ENCODE measurements around the gene SMYD2. TPM values are rescaled to one million over a fixed set of nuclear protein-coding genes. Genes with fewer than 3 reads are reported as not detected.

The SMYD2 gene
- total RNA-seq, 1 experiment from 2014 or later = 33.1 TPM

GRCh38 chr1:214370615-214371014 lies 89.7 kb downstream of the SMYD2 start:
- Histone ChIP-seq H3K4me3 (ENCODE audit: low read length) (0 out of 2 replicates have a peak overlapping the region, but pooled peaks have one; percentile 14), H3K9ac (ENCODE audit: low read length) (no peak overlapping the region), H3K27ac (ENCODE audit: low read length) (no peak overlapping the region)

DNA sequence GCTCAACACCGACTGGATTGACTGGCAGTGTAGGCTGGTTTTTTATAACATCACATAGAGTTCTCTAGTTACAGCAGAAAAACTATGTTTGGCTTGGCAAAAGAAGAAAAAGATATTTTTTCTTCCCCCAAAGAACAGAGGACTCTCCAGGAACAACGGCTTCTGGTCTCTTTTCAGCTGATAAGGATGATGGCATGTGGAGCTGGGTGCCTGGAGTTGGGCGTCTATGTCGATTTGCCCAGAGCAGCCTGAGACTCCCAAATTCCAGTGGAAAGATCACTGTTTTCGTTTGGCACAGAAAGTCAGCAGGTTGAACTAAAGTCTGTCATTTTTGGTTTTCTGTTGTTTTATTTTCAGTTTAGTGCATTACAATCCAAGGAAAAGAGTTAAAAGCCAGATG lies 91.1 kb downstream of the SMYD2 start:
- Histone ChIP-seq H3K4me3 (ENCODE audit: low read length) (no peak overlapping the region), H3K9me2 (replicated peaks; ENCODE audit: insufficient read depth, low read length) (no peaks in the 10 kb centered on the region), H2AFZ (ENCODE audit: low read length) (no peak overlapping the region), H4K20me1 (ENCODE audit: insufficient read depth, low read depth, low read length) (no peaks in the 10 kb centered on the region), H3K4me1 (ENCODE audit: low read length) (peaks cover 18% of the 10 kb centered on the region), H3K9me3 (ENCODE audit: low read length) (peaks cover 4% of the 10 kb centered on the region), H3K79me2 (ENCODE audit: low read length) (no peaks in the 10 kb centered on the region), H3K36me3 (ENCODE audit: insufficient read depth, low read length) (no peaks in the 10 kb centered on the region), H3K27ac (ENCODE audit: low read length) (no peak overlapping the region), H3K27me3 (ENCODE audit: low read length) (no peaks in the 10 kb centered on the region), H3K4me2 (ENCODE audit: low read depth, low read length, poor library complexity, severe bottlenecking) (no peak overlapping the region), H3K9ac (ENCODE audit: low read length) (no peak overlapping the region)
- DNase-seq = no peak

More at GRCh38 chr1:214370615-214371014, 89.7 kb downstream of the SMYD2 start:
- H2AFZ ChIP-seq (ENCODE audit: low read length) = no peak overlapping the region
- no peak overlapping the region for H3K4me2 ChIP-seq (ENCODE audit: low read depth, low read length, poor library complexity, severe bottlenecking)
- no peaks in the 10 kb centered on the region for H3K79me2 ChIP-seq (ENCODE audit: low read length)
- H3K9me3 ChIP-seq (ENCODE audit: low read length) = peaks cover 4% of the 10 kb centered on the region
- no peaks in the 10 kb centered on the region for H3K27me3 ChIP-seq (ENCODE audit: low read length)
- no peaks in the 10 kb centered on the region for H4K20me1 ChIP-seq (ENCODE audit: insufficient read depth, low read depth, low read length)
- peak; percentile 66 for DNase-seq
- no peaks in the 10 kb centered on the region for H3K9me2 ChIP-seq (replicated peaks; ENCODE audit: insufficient read depth, low read length)
- H3K36me3 ChIP-seq (ENCODE audit: insufficient read depth, low read length) = no peaks in the 10 kb centered on the region
- peaks cover 20% of the 10 kb centered on the region for H3K4me1 ChIP-seq (ENCODE audit: low read length)

- Histone ChIP-seq H3K4me2 (ENCODE audit: low read depth, low read length, poor library complexity, severe bottlenecking) (no peak overlapping the region), H3K9ac (ENCODE audit: low read length) (no peak overlapping the region), H3K4me1 (ENCODE audit: low read length) (peaks cover 5% of the 10 kb centered on the region), H4K20me1 (ENCODE audit: insufficient read depth, low read depth, low read length) (no peaks in the 10 kb centered on the region), H3K9me3 (ENCODE audit: low read length) (no peaks in the 10 kb centered on the region), H2AFZ (ENCODE audit: low read length) (no peak overlapping the region), H3K27me3 (ENCODE audit: low read length) (no peaks in the 10 kb centered on the region), H3K27ac (ENCODE audit: low read length) (no peak overlapping the region), H3K79me2 (ENCODE audit: low read length) (no peaks in the 10 kb centered on the region), H3K4me3 (ENCODE audit: low read length) (no peak overlapping the region), H3K9me2 (replicated peaks; ENCODE audit: insufficient read depth, low read length) (no peaks in the 10 kb centered on the region), H3K36me3 (ENCODE audit: insufficient read depth, low read length) (no peaks in the 10 kb centered on the region)
- DNase-seq = no peak
These were observed 96.5 kb downstream of the SMYD2 start for GRCh38 chr1:214377485-214377884.

GRCh38 chr1:214377886-214378285 lies 96.9 kb downstream of the SMYD2 start:
- Histone ChIP-seq H3K27ac (ENCODE audit: low read length) (no peak overlapping the region), H3K4me1 (ENCODE audit: low read length) (peaks cover 5% of the 10 kb centered on the region), H2AFZ (ENCODE audit: low read length) (no peak overlapping the region), H3K27me3 (ENCODE audit: low read length) (no peaks in the 10 kb centered on the region), H3K4me2 (ENCODE audit: low read depth, low read length, poor library complexity, severe bottlenecking) (no peak overlapping the region), H3K9ac (ENCODE audit: low read length) (no peak overlapping the region), H3K79me2 (ENCODE audit: low read length) (no peaks in the 10 kb centered on the region), H3K9me2 (replicated peaks; ENCODE audit: insufficient read depth, low read length) (no peaks in the 10 kb centered on the region), H3K36me3 (ENCODE audit: insufficient read depth, low read length) (no peaks in the 10 kb centered on the region), H3K9me3 (ENCODE audit: low read length) (no peaks in the 10 kb centered on the region), H4K20me1 (ENCODE audit: insufficient read depth, low read depth, low read length) (no peaks in the 10 kb centered on the region), H3K4me3 (ENCODE audit: low read length) (no peak overlapping the region)
- DNase-seq = no peak

- no peak overlapping the region for H3K4me3 ChIP-seq (ENCODE audit: low read length)
- H4K20me1 ChIP-seq (ENCODE audit: insufficient read depth, low read depth, low read length) = no peaks in the 10 kb centered on the region
- H3K9me3 ChIP-seq (ENCODE audit: low read length) = no peaks in the 10 kb centered on the region
- H3K9me2 ChIP-seq (replicated peaks; ENCODE audit: insufficient read depth, low read length) = no peaks in the 10 kb centered on the region
- H3K36me3 ChIP-seq (ENCODE audit: insufficient read depth, low read length) = no peaks in the 10 kb centered on the region
- H3K4me1 ChIP-seq (ENCODE audit: low read length) = peaks cover 5% of the 10 kb centered on the region
- H3K27ac ChIP-seq (ENCODE audit: low read length) = no peak overlapping the region
- no peak overlapping the region for H2AFZ ChIP-seq (ENCODE audit: low read length)
- no peak overlapping the region for H3K4me2 ChIP-seq (ENCODE audit: low read depth, low read length, poor library complexity, severe bottlenecking)
- H3K27me3 ChIP-seq (ENCODE audit: low read length) = no peaks in the 10 kb centered on the region
- H3K79me2 ChIP-seq (ENCODE audit: low read length) = no peaks in the 10 kb centered on the region
- DNase-seq = no peak
- no peak overlapping the region for H3K9ac ChIP-seq (ENCODE audit: low read length)
These were observed 97.5 kb downstream of the SMYD2 start for GRCh38 chr1:214378492-214378891.

GRCh38 chr1:214379236-214379970 lies 98.4 kb downstream of the SMYD2 start:
- Histone ChIP-seq H3K27me3 (ENCODE audit: low read length) (no peaks in the 10 kb centered on the region), H3K36me3 (ENCODE audit: insufficient read depth, low read length) (no peaks in the 10 kb centered on the region), H3K4me1 (ENCODE audit: low read length) (peaks cover 5% of the 10 kb centered on the region), H3K4me3 (ENCODE audit: low read length) (no peak overlapping the region), H3K9ac (ENCODE audit: low read length) (no peak overlapping the region), H2AFZ (ENCODE audit: low read length) (no peak overlapping the region), H3K9me3 (ENCODE audit: low read length) (no peaks in the 10 kb centered on the region), H3K9me2 (replicated peaks; ENCODE audit: insufficient read depth, low read length) (no peaks in the 10 kb centered on the region), H3K79me2 (ENCODE audit: low read length) (no peaks in the 10 kb centered on the region), H3K27ac (ENCODE audit: low read length) (no peak overlapping the region), H4K20me1 (ENCODE audit: insufficient read depth, low read depth, low read length) (no peaks in the 10 kb centered on the region), H3K4me2 (ENCODE audit: low read depth, low read length, poor library complexity, severe bottlenecking) (no peak overlapping the region)
- DNase-seq = no peak

DNA sequence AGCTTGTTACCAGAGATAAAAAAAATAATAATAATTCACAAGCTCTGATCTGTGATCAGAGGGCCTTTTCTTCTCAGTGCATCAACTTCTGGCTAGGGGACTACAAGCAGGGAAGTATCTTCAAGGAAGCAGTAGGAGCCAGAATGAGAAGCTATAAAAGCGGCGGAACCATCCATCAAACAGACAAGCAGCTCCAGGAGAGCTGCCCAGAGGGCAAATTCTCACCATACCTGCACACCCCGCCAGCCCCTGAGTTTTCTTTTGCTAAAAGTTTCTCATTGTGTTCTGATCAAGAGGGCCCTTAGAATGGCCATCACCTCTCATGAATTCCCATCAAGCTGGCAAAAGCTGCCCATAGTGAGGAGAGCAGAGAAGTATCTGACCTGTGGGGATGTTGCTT lies 99.4 kb downstream of the SMYD2 start:
- H3K27me3 ChIP-seq (ENCODE audit: low read length) = no peaks in the 10 kb centered on the region
- no peak overlapping the region for H3K27ac ChIP-seq (ENCODE audit: low read length)
- H3K4me3 ChIP-seq (ENCODE audit: low read length) = no peak overlapping the region
- no peak for DNase-seq
- no peaks in the 10 kb centered on the region for H3K36me3 ChIP-seq (ENCODE audit: insufficient read depth, low read length)
- H3K79me2 ChIP-seq (ENCODE audit: low read length) = no peaks in the 10 kb centered on the region
- no peaks in the 10 kb centered on the region for H4K20me1 ChIP-seq (ENCODE audit: insufficient read depth, low read depth, low read length)
- no peak overlapping the region for H3K4me2 ChIP-seq (ENCODE audit: low read depth, low read length, poor library complexity, severe bottlenecking)
- H3K9ac ChIP-seq (ENCODE audit: low read length) = no peak overlapping the region
- H3K4me1 ChIP-seq (ENCODE audit: low read length) = peaks cover 9% of the 10 kb centered on the region
- no peaks in the 10 kb centered on the region for H3K9me2 ChIP-seq (replicated peaks; ENCODE audit: insufficient read depth, low read length)
- H3K9me3 ChIP-seq (ENCODE audit: low read length) = no peaks in the 10 kb centered on the region
- no peak overlapping the region for H2AFZ ChIP-seq (ENCODE audit: low read length)

- no peak overlapping the region for H3K4me3 ChIP-seq (ENCODE audit: low read length)
- peaks cover 9% of the 10 kb centered on the region for H3K4me1 ChIP-seq (ENCODE audit: low read length)
- DNase-seq = no peak
- H3K9ac ChIP-seq (ENCODE audit: low read length) = no peak overlapping the region
- no peaks in the 10 kb centered on the region for H3K9me3 ChIP-seq (ENCODE audit: low read length)
- H3K79me2 ChIP-seq (ENCODE audit: low read length) = no peaks in the 10 kb centered on the region
- no peaks in the 10 kb centered on the region for H3K36me3 ChIP-seq (ENCODE audit: insufficient read depth, low read length)
- H3K4me2 ChIP-seq (ENCODE audit: low read depth, low read length, poor library complexity, severe bottlenecking) = no peak overlapping the region
- no peak overlapping the region for H3K27ac ChIP-seq (ENCODE audit: low read length)
- no peaks in the 10 kb centered on the region for H3K9me2 ChIP-seq (replicated peaks; ENCODE audit: insufficient read depth, low read length)
- no peaks in the 10 kb centered on the region for H4K20me1 ChIP-seq (ENCODE audit: insufficient read depth, low read depth, low read length)
- no peaks in the 10 kb centered on the region for H3K27me3 ChIP-seq (ENCODE audit: low read length)
- H2AFZ ChIP-seq (ENCODE audit: low read length) = no peak overlapping the region
These were observed 100.2 kb downstream of the SMYD2 start for GRCh38 chr1:214380986-214381695.

All from Karpas-422 (cell line).